SK-N-SH treated with all-trans-retinoic acid at 6 μM for 48 hours (cell line): ENCODE data around the gene FLRT1.

Experiments used
- BACH2 ChIP-seq: fragments of 250-450 bp; sonication (Bioruptor Pico); IDR thresholded peaks from 2 replicates; pipeline ENCODE4 v1.9.0; 2021; ENCODE audit warnings: mild to moderate bottlenecking, borderline replicate concordance
- CREB5 ChIP-seq: fragments of 250-450 bp; sonication (Bioruptor Pico); IDR thresholded peaks from 2 replicates; pipeline ENCODE4 v1.5.1; 2020; ENCODE audit warnings: low read depth, mild to moderate bottlenecking, moderate library complexity
- CSDC2 ChIP-seq: fragments of 250-450 bp; sonication (Bioruptor Pico); IDR thresholded peaks from 2 replicates; pipeline ENCODE4 v1.5.0; 2020; ENCODE audit warnings: mild to moderate bottlenecking, moderate library complexity
- ESRRG ChIP-seq: fragments of 250-450 bp; sonication (Bioruptor Pico); IDR thresholded peaks from 2 replicates; pipeline ENCODE4 v1.6.1; 2021; ENCODE audit warnings: mild to moderate bottlenecking
- ISL1 ChIP-seq: fragments of 250-450 bp; sonication (Bioruptor Pico); IDR thresholded peaks from 2 replicates; pipeline ENCODE4 v2.1.2; 2022; ENCODE audit warnings: mild to moderate bottlenecking, moderate library complexity
- OSR1 ChIP-seq: fragments of 250-450 bp; sonication (Bioruptor Pico); IDR thresholded peaks from 2 replicates; pipeline ENCODE4 v1.8.0; 2022; ENCODE audit warnings: moderate library complexity, mild to moderate bottlenecking, inconsistent platforms
- PATZ1 ChIP-seq: fragments of 250-450 bp; sonication (Bioruptor Pico); IDR thresholded peaks from 2 replicates; pipeline ENCODE4 v1.8.0; 2020; ENCODE audit warnings: mild to moderate bottlenecking, moderate library complexity, borderline replicate concordance
- PPARA ChIP-seq: fragments of 250-450 bp; sonication (Bioruptor Pico); IDR thresholded peaks from 2 replicates; pipeline ENCODE4 v1.5.0; 2020; ENCODE audit warnings: mild to moderate bottlenecking, borderline replicate concordance
- RARB ChIP-seq: fragments of 250-450 bp; sonication (Bioruptor Pico); IDR thresholded peaks from 2 replicates; pipeline ENCODE4 v1.8.0; 2021; ENCODE audit warnings: mild to moderate bottlenecking, moderate library complexity
- TCF4 ChIP-seq: fragments of 250-450 bp; sonication (Bioruptor Pico); IDR thresholded peaks from 2 replicates; pipeline ENCODE4 v1.8.0; 2021; ENCODE audit warnings: mild to moderate bottlenecking, moderate library complexity, borderline replicate concordance
- ZC3H10 ChIP-seq: fragments of 250-450 bp; sonication (Bioruptor Pico); IDR thresholded peaks from 2 replicates; pipeline ENCODE4 v1.5.1; 2021; ENCODE audit warnings: mild to moderate bottlenecking, moderate library complexity
- ZFP3 ChIP-seq: fragments of 250-450 bp; sonication (Bioruptor Pico); IDR thresholded peaks from 2 replicates; pipeline ENCODE4 v1.5.0; 2020; ENCODE audit warnings: mild to moderate bottlenecking, moderate library complexity
- ZNF8 ChIP-seq: fragments of 450-650 bp; formaldehyde crosslinking; IDR thresholded peaks from 2 replicates; pipeline ENCODE4 v1.5.0; 2020; ENCODE audit warnings: mild to moderate bottlenecking, moderate library complexity

DNA sequence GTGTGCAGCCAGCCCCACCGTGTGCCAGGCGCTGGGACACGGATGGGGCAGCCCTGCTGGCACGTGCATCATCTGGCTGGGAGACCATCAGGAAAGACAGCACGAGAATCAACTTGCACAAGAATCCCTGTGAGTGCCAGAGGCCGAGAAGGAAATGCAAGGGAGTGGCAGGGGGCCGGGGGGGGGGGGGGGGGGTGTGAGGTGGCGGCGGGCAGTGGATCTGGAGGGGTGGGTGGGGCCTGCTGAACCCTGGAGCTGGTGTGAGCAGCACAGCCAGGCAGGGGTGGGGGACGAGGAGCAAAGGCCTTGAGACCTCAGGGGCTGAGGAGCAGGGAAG is 14.0 kb upstream of the FLRT1 start:
- TF ChIP-seq PATZ1 (CRISPR knock-in tag) (no peak), ISL1 (CRISPR knock-in tag) (no peak), TCF4 (CRISPR knock-in tag) (no peak), PPARA (CRISPR knock-in tag) (no peak), CSDC2 (CRISPR knock-in tag) (no peak), ZC3H10 (CRISPR knock-in tag) (no peak), RARB (CRISPR knock-in tag) (no peak), ESRRG (no peak), BACH2 (CRISPR knock-in tag) (no peak), ZNF8 (no peak), CREB5 (no peak), ZFP3 (CRISPR knock-in tag) (no peak), OSR1 (CRISPR knock-in tag) (no peak)
